A673 (cell line): ENCODE data around the gene LRBA. TPM values are rescaled to one million over a fixed set of nuclear protein-coding genes. Genes with fewer than 3 reads are reported as not detected.

Experiments used
- BruUV-seq: library from RNA; stranded (reverse); fragments of 400-500 nt; replicated peaks from 2 replicates; lab custom pipeline; 2021; lab: Mats Ljungman, UMichigan
- CTCF ChIA-PET: fragments of 300-600 bp; sonication (Branson Sonifier 250); formaldehyde crosslinking; loops from one replicate; lab custom pipeline; 2022; ENCODE audit warnings: antibody characterized with exemption; lab: Charles Lee
- POLR2A ChIA-PET: fragments of 300-600 bp; sonication (Branson Sonifier 250); formaldehyde crosslinking; loops from one replicate; lab custom pipeline; 2022; ENCODE audit warnings: antibody characterized with exemption; ENCODE audit not compliant: low non-redundant PET; lab: Charles Lee
- DNase-seq: peaks from one replicate; pipeline ENCODE4 v3.0.0-alpha.2; 2015; ENCODE audit warnings: low spot score
- H3K27ac ChIP-seq: fragments of 200-600 bp; sonication (generic); 2 replicates; pipeline ENCODE4 v1.5.1; 2016; ENCODE audit warnings: mixed run types, low read depth, mild to moderate bottlenecking, mixed read lengths, antibody characterized with exemption, low read length; ENCODE audit not compliant: poor library complexity, severe bottlenecking
- H3K27me3 ChIP-seq: fragments of 200-600 bp; sonication (generic); replicated peaks from 2 replicates; pipeline ENCODE4 v1.6.1; 2017; ENCODE audit warnings: mixed run types, low read depth, mild to moderate bottlenecking, mixed read lengths, antibody characterized with exemption, low read length; ENCODE audit not compliant: insufficient read depth, poor library complexity
- H3K36me3 ChIP-seq: fragments of 200-600 bp; sonication (generic); 2 replicates; pipeline ENCODE4 v1.6.1; 2016; ENCODE audit warnings: mixed run types, mild to moderate bottlenecking, mixed read lengths, antibody characterized with exemption, low read length; ENCODE audit not compliant: insufficient read depth, poor library complexity, severe bottlenecking
- H3K4me1 ChIP-seq: fragments of 200-600 bp; sonication (generic); 2 replicates; pipeline ENCODE4 v1.6.1; 2017; ENCODE audit warnings: mixed run types, mild to moderate bottlenecking, mixed read lengths, antibody characterized with exemption, low read length; ENCODE audit not compliant: insufficient read depth, poor library complexity, severe bottlenecking
- H3K4me3 ChIP-seq: fragments of 200-600 bp; sonication (generic); 2 replicates; pipeline ENCODE4 v1.5.1; 2016; ENCODE audit warnings: low read depth, mixed run types, mild to moderate bottlenecking, mixed read lengths, low read length; ENCODE audit not compliant: poor library complexity, severe bottlenecking
- H3K9me3 ChIP-seq: fragments of 200-600 bp; sonication (generic); 2 replicates; pipeline ENCODE4 v1.6.1; 2016; ENCODE audit warnings: mixed run types, low read depth, mild to moderate bottlenecking, mixed read lengths, antibody characterized with exemption, low read length; ENCODE audit not compliant: poor library complexity, severe bottlenecking
- CTCF ChIP-seq: fragments of 300-800, 200-600 bp; sonication (generic); conservative IDR thresholded peaks from 2 replicates; pipeline ENCODE4 v1.5.1; 2017; ENCODE audit warnings: low read depth, mild to moderate bottlenecking, antibody characterized with exemption, low read length, moderate library complexity, mixed read lengths
- EZH2 ChIP-seq: fragments of 200-600 bp; sonication (generic); IDR thresholded peaks from 2 replicates; pipeline ENCODE4 v1.6.1; 2017; ENCODE audit warnings: borderline replicate concordance, low read depth, mild to moderate bottlenecking, mixed read lengths, antibody characterized with exemption, low read length; ENCODE audit not compliant: poor library complexity, severe bottlenecking
- intact Hi-C: fragments of 100-400 bp; cut with micrococcal nuclease; formaldehyde crosslinking; loops from one replicate; pipeline ENCODE4 v1.10.0; 2022; ENCODE audit not compliant: unreplicated experiment
- total RNA-seq: library from RNA; stranded (reverse); gene quantifications from 2 replicates; pipeline ENCODE4 v1.2.3, GENCODE V29; 2021

LRBA gene
- total RNA-seq, 1 experiment from 2014 or later = 35.7 TPM

GRCh38 chr4:150588316-150588715 is 426.8 kb downstream of the LRBA start:
- Histone ChIP-seq H3K4me1 (peaks cover 11% of the 10 kb centered on the region), H3K9me3 (no peaks in the 10 kb centered on the region), H3K27me3 (no peaks in the 10 kb centered on the region), H3K27ac (no peak overlapping the region), H3K36me3 (peaks cover 2% of the 10 kb centered on the region), H3K4me3 (no peak overlapping the region)
- ChIA-PET CTCF (interaction anchor here (0.7 kb wide), 1 partner anchor 16 kb away, joined by 4 read pairs; no protein-coding TSS in a partner anchor), POLR2A (no interaction called here)
- BruUV-seq = no TSS peak
- TF ChIP-seq CTCF (no peak), EZH2 (no peak)
- intact Hi-C loops = no loop called here
- DNase-seq = no peak

GRCh38 chr4:150586162-150586810 is 428.8 kb downstream of the LRBA start:
- Histone ChIP-seq H3K27ac (no peak overlapping the region), H3K4me3 (no peak overlapping the region), H3K9me3 (no peaks in the 10 kb centered on the region), H3K4me1 (peaks cover 1% of the 10 kb centered on the region), H3K36me3 (peaks cover 5% of the 10 kb centered on the region), H3K27me3 (no peaks in the 10 kb centered on the region)
- BruUV-seq = no TSS peak
- DNase-seq = no peak
- ChIA-PET POLR2A (no interaction called here), CTCF (no interaction called here)
- TF ChIP-seq CTCF (no peak), EZH2 (no peak)
- intact Hi-C loops = no loop called here

- BruUV-seq = no TSS peak
Measured at GRCh38 chr4:150585611-150586010, 429.5 kb downstream of the LRBA start.

More at GRCh38 chr4:150585611-150586010, 429.5 kb downstream of the LRBA start:
- Histone ChIP-seq H3K27me3 (no peaks in the 10 kb centered on the region), H3K9me3 (no peaks in the 10 kb centered on the region), H3K4me1 (no peaks in the 10 kb centered on the region), H3K4me3 (no peak overlapping the region), H3K36me3 (peaks cover 5% of the 10 kb centered on the region), H3K27ac (no peak overlapping the region)
- no peak for DNase-seq
- TF ChIP-seq EZH2 (no peak), CTCF (no peak)
- POLR2A ChIA-PET = no interaction called here
- intact Hi-C loops = no loop called here
- CTCF ChIA-PET = interaction anchor here (0.6 kb wide), 1 partner anchor 82 kb away, joined by 3 read pairs; no protein-coding TSS in a partner anchor
